ENCODE results near the gene CIT.

CIT gene

DNA sequence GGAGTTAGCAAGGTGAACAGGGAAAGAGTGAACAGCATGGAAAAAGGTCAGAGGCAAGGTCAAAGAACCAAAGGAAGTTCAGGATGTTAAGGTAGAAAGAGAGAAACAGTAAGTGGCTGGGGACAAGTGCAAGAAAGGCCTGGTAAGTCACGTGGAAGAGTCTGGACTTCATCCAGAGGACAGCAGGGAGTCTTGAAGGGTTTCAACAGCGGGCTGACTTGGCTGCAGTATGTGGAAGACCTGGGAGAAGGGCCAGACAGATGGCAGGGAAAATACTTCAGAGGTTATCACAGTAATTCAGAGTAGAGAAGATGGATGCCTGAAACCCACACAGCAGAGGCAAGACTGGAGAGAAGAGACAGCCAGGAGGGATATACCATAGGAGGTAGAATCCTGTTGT lies 34.0 kb downstream of the CIT start:
- DNase-seq = no peak

DNA sequence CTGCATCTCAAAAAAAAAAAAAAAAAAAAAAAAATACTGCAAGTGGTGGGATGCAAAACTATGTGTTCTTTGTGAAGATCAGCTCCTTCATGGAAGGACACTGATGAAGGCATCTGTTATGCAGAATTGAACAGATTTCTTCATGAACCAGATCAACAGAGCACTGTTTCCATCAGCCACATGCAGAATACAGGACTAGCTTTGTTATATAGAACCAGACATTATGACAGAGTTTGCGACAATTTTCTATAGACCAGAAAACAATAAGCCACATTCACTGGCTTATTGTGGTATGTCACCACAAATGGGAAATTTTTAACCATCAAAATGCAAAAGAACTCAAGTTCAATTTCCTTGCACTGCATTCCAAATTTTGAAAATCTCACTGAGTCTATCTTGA lies 34.7 kb downstream of the CIT start:
- DNase-seq = no peak

DNA sequence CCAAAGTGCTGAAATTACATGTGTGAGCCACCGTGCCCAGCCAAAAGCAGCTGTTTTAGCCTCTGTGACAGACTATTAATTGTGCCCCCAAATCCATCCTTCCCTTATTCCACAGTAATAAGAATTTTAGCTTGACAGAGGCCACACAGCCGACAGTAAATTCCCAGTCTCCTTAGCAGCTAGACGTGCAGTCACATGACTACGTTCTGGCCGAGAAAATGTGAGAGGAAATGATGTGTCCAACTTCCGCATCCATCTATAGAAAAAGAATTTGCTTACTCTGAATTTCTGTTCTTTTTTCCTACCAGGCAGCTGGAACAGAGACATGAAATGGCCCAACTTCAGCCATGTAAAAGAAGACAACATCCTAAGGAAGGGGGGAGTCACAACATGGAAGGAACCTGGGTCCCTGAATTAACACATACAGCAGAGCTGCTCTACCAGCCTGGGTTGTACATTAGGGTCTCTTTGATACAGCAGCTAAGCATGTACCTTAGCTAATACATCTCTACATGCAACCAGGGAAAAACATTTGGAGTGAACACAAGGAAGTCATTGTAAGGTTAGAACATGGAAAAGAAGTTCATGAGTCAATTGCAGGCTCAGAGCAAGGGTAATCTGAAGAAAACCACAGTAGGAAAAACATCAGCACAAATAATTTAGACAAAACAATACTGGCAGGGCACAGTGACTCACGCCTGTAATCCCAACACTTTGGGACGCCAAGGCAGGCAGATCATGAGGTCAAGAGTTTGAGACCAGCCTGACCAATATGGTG lies 35.5 kb downstream of the CIT start:
- DNase-seq = no peak

DNA sequence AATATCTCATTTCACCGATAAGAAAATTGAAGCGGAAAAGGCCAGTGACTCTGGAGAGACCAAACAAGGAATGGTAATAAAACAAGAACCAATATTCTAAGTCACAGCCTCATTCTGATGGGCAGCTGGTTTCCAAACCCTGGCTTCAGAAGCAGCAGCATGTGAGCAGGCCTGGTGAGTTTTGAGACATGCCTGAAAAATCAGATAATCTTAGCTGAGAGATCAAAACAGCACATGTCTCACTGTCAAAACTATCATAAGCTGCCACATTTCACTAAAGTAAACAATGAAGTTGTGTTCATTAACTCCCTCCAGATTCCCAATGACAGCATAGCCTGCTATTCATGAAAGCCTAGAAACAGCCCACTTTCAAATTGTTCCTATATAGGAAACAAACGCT lies 36.5 kb downstream of the CIT start:
- DNase-seq = no peak

DNA sequence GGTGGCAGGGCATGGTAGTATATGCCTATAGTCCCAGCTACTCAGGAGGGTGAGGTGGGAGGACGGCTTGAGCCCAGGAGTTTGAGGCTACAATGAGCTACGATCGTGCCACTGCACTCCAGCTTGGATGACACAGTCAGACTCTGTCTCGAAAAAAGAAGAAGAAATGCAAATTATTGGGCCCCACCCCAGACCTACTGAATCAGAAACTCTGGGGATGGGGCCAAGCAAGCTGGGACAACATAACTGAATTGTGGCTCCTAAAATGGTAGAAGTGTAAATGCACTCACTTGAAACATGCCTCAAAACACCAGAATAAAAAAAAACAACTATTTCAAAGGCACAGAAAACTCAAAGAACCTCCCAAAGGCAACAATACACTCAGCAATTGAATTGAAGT lies 37.0 kb downstream of the CIT start:
- no peak for DNase-seq

DNA sequence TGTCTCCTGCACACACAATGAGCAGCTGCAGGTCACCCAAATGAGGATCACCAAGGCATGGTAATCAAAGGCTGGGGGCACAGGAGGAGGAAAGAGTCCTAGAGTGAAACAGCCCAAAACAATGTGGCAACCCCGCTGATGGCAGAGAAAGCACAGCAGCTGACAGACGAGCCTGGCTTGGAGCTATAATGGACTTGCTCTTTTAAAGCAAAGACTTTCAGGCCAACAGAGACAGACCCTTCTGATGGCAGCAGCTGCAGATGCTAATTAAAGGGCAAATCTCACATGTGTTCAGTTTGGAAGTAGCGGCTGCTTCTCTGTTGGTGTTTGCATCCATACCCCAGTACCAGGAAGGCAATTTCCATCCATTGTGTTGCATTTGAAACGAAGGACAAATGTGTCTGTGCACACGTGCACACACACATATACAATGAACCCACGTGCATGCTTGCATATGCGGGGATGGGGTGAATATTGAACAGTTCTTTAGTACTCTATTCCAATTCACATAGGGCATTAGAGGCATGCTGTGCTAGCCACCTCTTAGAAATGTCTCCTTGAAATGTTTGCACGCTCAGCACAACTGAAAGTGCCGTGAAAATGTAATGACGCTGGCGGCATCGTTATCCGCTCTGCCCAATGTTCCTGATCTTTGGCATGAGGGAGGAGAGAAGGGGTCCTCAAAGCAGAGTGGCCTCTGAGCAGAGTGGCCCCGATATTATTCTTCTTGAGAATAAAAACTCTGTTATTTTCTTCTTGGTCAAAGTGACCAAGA lies 38.1 kb downstream of the CIT start:
- DNase-seq = no peak

DNA sequence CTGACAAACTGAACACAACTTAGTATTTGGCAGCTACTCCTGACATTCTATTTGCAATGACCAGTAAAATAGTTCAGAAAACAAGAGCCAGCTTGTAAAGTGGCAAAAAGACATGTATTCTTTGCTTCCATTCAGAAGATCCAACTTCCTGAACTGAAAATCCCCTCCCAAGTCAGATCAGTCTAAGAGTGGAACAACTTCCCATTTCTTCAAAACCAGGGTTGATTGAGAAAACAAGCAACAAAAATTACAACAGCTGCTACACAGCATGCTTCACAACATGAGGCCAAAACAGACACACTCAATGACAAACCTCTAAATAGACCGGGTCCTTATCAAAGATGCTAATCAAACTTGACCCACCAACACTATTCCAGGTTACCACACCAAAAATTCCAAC lies 40.3 kb downstream of the CIT start:
- no peak for DNase-seq

DNA sequence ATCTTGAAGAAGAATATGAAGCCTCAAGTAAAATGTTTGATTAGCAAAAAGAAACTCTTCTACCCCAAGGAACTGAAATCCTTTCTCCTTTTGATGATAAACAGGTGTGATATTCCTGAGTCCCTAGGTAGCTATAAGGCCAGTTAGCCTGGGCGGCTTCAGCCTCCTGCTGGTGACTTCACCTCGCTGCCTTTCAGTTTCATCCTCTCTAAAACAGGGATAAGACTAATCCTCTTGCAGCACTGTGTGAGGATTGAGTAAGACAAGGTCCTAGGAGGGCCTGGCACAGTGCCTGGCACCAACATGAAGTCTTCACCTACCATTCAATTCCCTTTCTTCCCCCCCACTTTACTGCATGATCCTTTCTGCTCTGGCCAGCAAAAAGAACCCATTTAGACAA lies 42.1 kb downstream of the CIT start:
- no peak for DNase-seq

DNA sequence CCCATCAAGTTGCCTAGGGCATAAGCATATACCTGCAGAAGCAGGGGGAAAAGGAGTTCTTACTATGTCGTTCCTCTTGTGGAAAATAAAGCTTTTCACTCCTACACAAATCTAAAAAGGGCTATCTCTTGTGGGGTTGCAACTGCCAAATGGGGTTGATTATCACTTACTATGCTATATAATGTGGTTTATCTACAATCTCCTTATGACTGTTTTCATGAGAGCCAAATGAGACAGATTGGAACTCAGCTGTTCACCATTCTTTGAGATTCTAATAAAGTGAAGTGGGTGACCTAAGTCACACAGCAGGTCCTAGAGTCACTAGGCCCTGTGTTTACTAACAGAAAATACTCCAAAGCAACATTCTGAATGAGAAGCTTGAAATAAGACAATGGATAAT lies 47.7 kb downstream of the CIT start:
- no peak for DNase-seq

DNA sequence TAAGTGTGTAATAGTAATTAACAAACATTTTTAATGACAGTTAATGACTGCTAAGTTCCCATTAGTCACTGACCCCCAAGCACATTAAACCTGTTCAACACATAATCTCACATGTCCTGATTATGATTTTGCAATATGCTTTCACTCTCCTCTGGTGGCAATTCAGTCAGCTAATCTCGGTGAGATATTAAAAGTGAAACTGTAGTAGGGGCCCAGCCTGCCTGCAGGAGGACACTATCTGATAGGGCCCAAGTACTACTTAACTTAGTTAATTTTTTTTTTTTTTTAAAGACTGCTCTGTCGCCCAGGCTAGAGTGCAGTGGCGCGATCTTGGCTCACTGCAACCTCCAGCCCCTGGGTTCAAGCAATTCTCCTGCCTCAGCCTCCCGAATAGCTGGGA lies 48.8 kb downstream of the CIT start:
- DNase-seq = no peak

DNA sequence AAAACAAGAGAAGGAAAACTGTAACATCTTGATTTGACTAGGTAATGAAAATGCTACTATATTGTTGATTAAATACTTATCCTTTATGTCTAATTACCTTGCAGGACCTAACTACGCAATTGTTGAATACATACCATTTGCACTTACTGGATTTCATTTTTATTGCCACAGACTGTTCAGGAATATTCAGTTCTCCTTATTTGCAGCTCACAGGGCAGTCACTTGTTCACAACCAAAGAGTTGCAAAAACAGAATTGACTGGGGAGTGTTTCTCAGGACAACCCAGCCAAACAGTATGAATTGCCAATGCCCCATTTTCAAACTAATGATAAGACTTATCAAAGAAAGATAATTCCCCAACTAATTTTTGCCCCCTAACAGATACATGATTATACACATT lies 49.4 kb downstream of the CIT start:
- no peak for DNase-seq

DNA sequence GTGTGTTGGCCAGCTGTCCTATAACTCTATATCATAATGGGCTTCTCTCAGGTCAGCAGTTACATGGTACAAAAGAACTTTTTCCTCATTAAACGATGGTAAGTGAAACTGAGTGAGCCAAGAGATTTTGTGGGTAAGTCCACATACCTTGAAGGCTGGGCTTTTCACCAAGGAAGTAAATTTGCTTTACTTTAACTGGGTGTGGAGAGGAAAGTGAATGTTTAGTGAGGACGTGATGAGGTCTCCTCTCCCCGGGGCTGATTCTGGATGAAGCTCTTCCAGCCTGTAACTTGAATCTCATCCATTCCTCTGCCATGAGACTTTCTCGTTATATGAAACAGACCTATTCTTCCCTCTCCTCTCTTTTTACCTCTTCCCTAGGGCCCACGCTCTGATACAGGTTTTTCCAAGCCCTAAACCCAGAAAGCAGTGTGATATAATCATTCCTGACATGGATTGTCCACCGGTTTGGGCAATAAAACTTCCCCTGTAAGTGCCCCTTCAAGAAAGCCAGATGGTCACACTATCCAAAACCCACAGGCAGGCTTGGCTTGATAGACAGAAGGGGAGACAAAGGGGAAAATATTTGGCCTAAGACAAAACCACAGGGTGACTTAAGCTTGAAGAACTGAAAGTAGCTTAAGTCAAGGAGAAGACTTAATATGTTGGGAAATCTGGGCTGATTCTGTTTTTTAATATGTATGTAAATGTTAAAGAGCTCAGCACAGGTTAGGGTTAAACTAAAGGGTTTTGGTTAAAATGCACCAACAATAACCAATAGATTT lies 50.3 kb downstream of the CIT start:
- DNase-seq = no peak

DNA sequence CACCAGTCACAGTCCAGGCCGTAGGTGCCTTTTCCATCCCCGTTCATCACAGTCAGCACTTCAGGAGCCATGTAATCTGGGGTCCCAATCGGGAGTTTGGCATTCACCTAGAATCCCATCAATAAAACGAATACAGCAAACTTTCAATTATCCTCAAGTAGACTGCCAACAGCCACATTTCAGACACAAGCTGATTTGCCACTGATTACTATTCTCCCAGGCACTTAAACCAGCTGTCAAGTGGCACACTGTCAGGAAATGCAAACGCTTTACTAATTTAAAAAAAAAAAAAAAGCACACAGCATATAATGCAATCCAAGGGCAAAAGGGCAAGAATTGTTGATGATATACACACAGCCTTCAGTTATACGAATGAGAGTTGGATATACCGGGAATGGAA lies 51.9 kb downstream of the CIT start:
- no peak for DNase-seq

DNA sequence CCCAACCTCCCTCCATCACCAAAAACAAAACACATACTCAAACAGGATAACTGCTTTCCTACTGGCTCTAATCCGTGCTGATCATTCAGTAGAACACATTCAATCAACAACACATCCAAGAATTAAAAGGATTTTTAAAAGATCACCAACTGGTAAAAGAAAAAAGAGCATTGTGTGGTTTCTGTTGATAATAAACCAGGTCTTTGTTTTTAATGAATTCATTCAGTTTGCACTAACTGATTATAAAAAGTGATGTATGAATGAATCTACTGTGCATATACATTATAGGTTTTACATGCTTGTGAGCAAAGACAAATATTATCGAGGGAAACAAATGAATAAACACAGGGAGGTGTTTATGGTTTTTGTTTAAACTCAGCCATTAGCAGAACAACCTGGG lies 55.1 kb downstream of the CIT start:
- no peak for DNase-seq

DNA sequence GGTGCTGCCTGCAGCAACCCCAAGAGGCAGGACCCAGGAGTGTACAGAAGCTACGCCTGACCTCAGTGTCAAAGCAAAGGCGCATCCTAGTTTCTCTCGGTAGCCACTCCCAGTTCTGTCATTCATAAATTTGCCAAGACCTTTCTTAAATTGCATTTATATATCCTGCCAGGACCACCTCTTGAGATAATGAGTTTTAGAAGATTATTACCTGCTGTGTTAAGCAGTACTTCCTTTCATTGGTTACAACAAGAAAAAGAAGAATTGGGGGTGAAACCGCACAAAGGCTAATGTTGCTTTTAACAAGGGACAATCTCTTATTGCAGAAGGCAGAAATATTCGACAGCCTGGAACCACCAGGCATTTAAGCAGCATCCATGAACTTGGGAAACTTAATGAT lies 57.8 kb downstream of the CIT start:
- DNase-seq = no peak

DNA sequence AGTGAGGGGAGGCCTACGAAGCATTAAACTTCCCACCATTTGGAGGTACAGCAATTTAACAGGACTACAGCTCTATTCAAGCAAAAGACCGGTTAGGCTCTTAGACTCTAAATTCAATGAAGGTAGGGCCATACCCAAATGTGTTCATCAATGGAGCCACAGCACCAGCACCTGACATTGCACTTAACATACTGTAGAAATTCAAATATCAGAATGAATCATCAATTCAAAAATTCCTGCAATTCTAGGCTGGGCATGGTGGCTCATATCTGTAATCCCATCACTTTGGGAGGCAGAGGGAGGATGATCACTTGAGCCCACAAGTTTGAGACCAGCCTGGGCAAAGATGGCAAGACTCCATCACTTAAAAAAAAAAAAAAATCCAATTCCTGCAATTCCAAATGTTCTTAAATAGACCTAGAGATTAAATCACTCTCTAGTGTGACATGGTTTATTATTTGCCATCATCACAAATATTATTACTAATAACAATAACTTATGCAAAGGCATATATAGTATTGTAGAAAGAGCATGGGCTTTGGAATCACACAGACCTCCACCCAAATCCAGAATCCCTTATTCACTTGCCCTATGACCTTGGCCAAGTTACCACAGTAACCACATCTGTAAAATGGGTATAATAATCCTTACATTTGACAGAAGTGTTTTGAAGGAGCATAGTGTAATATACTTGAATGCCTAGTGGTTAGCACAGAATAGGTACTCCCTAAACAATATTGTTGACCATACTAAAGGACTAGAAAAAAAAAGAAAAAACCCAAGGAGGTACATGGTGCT lies 59.4 kb downstream of the CIT start:
- DNase-seq = no peak

DNA sequence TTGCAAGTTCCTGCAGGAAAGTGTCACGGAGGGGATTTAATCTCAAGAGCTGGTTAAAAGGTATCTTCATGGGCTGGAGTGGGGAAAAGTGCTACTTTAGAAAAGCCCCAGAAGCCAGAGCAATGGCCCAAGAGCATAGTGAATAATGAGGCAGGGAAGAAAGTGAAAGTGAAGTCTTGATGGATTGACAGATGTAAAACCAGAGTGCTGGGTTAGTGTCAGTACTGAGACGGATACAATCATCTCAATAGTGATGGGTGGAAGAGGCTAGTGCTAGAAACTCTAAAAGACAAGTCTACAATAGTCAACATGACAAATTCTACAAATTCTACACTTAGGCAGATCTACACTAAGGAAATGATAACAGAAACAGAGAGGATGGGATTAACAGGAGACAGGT lies 68.1 kb downstream of the CIT start:
- DNase-seq = no peak

DNA sequence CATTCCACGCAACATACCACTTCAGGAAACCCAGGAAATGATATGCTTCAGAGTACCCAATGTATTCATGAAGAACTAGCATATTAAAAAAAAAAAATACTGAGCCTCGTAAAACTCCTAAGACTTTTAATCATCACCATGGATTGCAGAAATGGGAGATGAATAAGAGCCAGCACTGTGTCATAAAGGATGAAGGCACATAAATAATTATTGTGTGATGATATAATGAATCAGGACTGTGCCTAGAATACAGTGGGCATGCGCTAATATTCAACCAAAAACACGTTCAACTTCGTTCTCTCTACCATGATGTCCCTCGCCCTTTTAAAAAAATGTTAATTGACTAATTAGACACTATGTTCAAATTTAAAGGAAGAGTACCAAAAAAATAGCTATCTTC lies 68.7 kb downstream of the CIT start:
- no peak for DNase-seq

DNA sequence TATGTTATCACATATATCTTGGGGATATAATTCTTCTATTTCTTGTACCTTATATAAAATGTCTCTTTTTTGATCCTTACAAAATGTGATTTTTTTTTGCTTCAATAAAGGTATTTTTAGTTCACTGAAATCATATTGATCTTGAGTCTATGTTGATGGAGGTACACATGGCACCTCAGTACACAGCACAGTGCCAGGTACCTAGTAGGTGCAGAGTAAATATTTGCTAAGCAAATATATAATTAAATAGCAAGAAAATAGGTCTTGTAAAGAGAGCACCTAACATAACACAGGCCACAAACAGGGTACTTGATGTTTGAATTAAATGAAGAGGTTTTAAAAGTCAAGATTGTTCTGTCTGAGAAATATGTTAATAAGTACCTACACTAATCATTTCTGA lies 69.7 kb downstream of the CIT start:
- DNase-seq = no peak

DNA sequence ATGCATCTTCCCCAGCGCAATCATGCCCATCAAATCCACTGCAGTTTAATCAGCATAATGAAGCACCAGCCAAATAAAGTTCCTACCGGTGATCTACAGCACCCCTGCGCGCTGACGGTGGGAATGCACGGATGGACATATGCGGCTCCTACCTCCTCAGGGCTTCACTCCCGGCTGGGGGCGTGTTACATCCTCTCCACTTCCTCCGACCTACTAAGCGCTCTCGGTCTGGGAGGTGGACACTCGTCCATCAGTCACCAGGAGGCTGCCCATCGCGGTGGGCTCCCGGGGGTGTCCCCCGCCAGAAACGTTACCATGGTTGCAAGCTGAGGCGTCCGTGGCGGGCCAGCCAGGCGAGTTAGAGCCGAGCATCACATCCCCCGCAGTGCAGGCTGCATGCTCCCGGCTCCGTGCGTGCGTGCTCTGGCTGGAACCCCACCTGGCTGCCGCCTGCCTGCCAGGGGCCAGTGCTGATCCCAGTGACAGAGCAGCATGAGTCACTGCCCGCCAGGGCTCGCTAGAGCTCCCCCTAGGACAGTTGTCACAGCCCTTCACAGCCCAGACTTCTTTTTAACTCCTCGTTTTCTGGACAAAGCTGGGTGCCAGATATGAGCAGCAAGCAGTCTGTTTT lies 73.0 kb downstream of the CIT start:
- DNase-seq = no peak

DNA sequence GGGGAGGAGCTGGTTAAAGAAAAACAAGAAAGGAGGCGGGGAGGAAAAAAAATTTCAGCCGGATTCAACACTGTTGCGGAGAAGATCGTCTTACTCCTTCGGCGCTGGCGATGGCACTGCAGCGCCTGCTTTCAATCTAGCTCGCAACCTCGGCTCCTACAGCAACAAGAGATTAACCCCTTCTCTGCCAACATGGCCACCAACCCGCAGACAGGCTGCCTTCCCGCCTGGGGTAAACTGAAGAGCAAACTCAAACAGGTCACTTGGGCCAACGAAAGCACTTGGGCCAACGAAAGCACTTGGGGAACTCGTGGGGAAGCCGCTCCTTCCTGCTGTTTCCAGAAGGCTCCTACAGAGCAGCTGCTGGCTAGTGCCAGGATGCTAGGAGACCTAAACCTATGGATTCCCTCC lies 73.7 kb downstream of the CIT start:
- no peak for DNase-seq

DNA sequence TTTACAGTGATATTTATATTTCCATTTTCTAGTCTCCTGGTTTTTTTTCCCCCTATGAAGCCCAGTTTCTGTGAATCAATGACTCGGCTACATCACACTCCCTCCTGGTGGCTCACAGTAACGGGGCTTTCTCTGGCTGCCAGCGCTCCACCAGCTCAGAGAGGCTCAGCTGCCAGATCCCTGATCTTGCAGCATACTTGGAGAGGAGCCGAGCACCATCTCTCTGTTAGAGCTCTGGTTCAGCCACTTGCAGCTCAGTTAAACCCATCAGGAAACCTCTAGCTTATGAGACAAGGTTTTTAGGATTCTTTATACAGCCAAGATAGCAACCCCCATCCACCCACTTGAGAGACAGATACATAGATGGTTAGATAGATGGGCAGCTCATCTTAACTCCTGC lies 74.6 kb downstream of the CIT start:
- no peak for DNase-seq

DNA sequence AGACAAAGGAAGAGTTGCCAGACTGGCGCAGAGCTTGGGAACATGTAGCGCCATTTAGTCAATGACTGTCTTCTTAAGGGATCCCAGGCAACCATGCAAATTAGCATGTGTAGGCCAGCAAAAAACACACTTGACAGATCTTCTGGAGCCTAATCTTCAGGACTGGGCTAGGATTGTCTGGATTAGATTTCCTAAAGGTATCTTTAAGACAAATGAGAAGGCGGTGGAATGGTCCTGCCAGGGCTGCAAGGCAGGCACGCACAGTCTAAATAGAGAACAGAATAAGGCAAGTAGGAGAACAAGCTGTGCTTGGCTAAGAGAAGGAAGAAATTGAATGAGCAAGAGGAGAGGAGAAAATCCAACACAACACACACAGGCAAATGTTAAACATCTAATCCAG lies 80.0 kb downstream of the CIT start:
- no peak for DNase-seq

Data from activated T-cell treated with anti-CD3 and anti-CD28 coated beads, Interleukin-2, amount 50 U/mL, for 1 hour (primary cell).